OCI-LY7 (cell line): ENCODE results near the gene TMEM184A. TPM values are rescaled to one million over a fixed set of nuclear protein-coding genes. Genes with fewer than 3 reads are reported as not detected.

ENCODE experiments used
- BruUV-seq: library from RNA; stranded (reverse); fragments of 400-500 nt; replicated peaks from 2 replicates; lab custom pipeline; 2021; lab: Mats Ljungman, UMichigan
- CTCF ChIA-PET: fragments of 300-600 bp; sonication (Branson Sonifier 250); formaldehyde crosslinking; loops from one replicate; lab custom pipeline; 2022; ENCODE audit warnings: antibody characterized with exemption; ENCODE audit not compliant: unreplicated experiment; lab: Charles Lee
- POLR2A ChIA-PET: fragments of 300-600 bp; sonication (Branson Sonifier 250); formaldehyde crosslinking; loops from one replicate; lab custom pipeline; 2022; ENCODE audit warnings: antibody characterized with exemption; lab: Charles Lee
- DNase-seq: peaks from one replicate; pipeline ENCODE4 v3.0.0-alpha.2; 2015; ENCODE audit warnings: low spot score
- H2AFZ ChIP-seq: fragments of 200-600 bp; sonication (generic), shearing (Covaris generic); 2 replicates; pipeline ENCODE4 v1.6.1; 2014; ENCODE audit warnings: mild to moderate bottlenecking, antibody characterized with exemption, low read length, moderate library complexity
- H3K27ac ChIP-seq: fragments of 200-600 bp; sonication (generic); 2 replicates; pipeline ENCODE4 v1.5.1; 2014; ENCODE audit warnings: mixed run types, low read depth, mild to moderate bottlenecking, moderate library complexity, low read length, inconsistent platforms; ENCODE audit not compliant: poor library complexity, severe bottlenecking
- H3K36me3 ChIP-seq: fragments of 200-600 bp; sonication (generic); 2 replicates; pipeline ENCODE4 v1.6.1; 2014; ENCODE audit warnings: mild to moderate bottlenecking, antibody characterized with exemption, low read length, moderate library complexity, mixed read lengths; ENCODE audit not compliant: insufficient read depth
- H3K4me1 ChIP-seq: fragments of 200-600 bp; sonication (generic); 2 replicates; pipeline ENCODE4 v1.5.1; 2014; ENCODE audit warnings: mild to moderate bottlenecking, low read length; ENCODE audit not compliant: insufficient read depth, poor library complexity, severe bottlenecking
- H3K4me2 ChIP-seq: fragments of 200-600 bp; sonication (generic); 2 replicates; pipeline ENCODE4 v1.6.1; 2014; ENCODE audit warnings: mild to moderate bottlenecking, low read length
- H3K4me3 ChIP-seq: fragments of 200-600 bp; sonication (generic); 2 replicates; pipeline ENCODE4 v1.5.1; 2014; ENCODE audit warnings: mild to moderate bottlenecking, low read depth, low read length; ENCODE audit not compliant: poor library complexity, severe bottlenecking
- H3K79me2 ChIP-seq: fragments of 200-600 bp; sonication (generic); 2 replicates; pipeline ENCODE4 v1.6.1; 2016; ENCODE audit warnings: low read depth, mild to moderate bottlenecking, low read length, moderate library complexity, mixed read lengths; ENCODE audit not compliant: insufficient read depth
- H3K9me2 ChIP-seq: fragments of 200-600 bp; sonication (generic); 2 replicates; pipeline ENCODE4 v1.6.1; 2016; ENCODE audit warnings: mild to moderate bottlenecking, low read length, mixed read lengths; ENCODE audit not compliant: insufficient read depth
- H3K9me3 ChIP-seq: fragments of 200-600 bp; sonication (generic); 2 replicates; pipeline ENCODE4 v1.6.1; 2014; ENCODE audit warnings: mild to moderate bottlenecking, mixed run types, low read length, mixed read lengths
- H4K20me1 ChIP-seq: fragments of 200-600 bp; sonication (generic); 2 replicates; pipeline ENCODE4 v1.6.1; 2014; ENCODE audit warnings: mild to moderate bottlenecking, antibody characterized with exemption, low read length, moderate library complexity, mixed read lengths; ENCODE audit not compliant: insufficient read depth
- EZH2phosphoT487 ChIP-seq: fragments of 200-600 bp; sonication (generic); IDR thresholded peaks from 2 replicates; pipeline ENCODE4 v1.6.1; 2018; ENCODE audit warnings: low read depth, borderline replicate concordance, mild to moderate bottlenecking, mixed run types, antibody characterized with exemption, low read length, moderate library complexity, mixed read lengths
- intact Hi-C: fragments of 100-400 bp; cut with micrococcal nuclease; formaldehyde crosslinking; loops from one replicate; pipeline ENCODE4 v1.10.0; 2022; ENCODE audit not compliant: unreplicated experiment
- total RNA-seq, 2 experiments: library from RNA; depleted of rRNA in 1 of 2; stranded (reverse); fragments of >200 nt in 1 of 2; shearing (Covaris generic) in 1 of 2; gene quantifications; 2 replicates each; pipeline ENCODE4 v1.2.3, GENCODE V29; 2014 to 2022
- TF ChIP-seq, protein P1 (sequence below): fragments of 200-600 bp; sonication (generic); conservative IDR thresholded peaks from 2 replicates; pipeline ENCODE4 v1.5.1; 2014; ENCODE audit warnings: mild to moderate bottlenecking, antibody characterized with exemption, low read length, moderate library complexity, mixed read lengths

TMEM184A gene
- total RNA-seq, 2 experiments from 2014 or later = 0.19 TPM; not detected in 1

DNA sequence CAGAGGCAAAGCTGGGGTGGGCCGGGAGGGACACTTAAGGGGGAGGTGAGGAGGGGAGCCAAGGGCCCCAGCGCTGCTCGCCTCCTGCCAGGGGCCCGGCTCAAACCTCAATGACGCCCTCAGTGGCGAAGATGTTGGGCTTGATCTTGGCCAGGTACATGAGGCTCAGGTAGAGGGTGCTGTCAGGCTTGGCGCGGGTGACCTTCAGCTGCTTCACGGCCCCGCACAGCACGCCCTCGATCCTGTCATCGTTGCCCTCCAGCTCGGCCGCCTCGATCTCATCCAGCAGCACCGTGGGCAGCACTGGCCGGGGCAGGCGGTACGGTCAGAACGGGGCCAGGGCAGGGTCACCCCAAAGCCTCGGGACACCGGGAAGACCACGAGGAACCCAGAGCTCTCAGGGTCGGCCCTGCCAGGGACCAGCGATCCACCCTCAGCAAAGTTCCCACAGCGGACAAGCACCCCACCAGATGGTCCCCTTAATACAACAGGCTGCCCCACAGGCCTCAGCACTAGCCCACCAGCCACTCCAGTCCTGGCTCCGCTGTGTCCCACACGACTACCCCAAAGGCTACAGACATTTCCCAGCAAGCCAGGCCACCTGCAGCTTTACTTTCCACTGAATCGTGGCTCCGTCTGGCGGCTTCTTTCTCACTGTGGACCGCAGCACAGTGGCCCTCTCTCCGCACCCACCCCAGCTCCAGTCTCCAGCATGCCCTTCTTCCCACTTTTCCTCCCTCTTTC, 55.8 kb downstream of the TMEM184A start:
- H3K4me1 ChIP-seq = peaks cover 18% of the 10 kb centered on the region
- peaks cover 5% of the 10 kb centered on the region; the same call in 1 of the 2 replicates for H4K20me1 ChIP-seq
- TF ChIP-seq EZH2phosphoT487 = no peak
- TF ChIP-seq, protein P1, sequence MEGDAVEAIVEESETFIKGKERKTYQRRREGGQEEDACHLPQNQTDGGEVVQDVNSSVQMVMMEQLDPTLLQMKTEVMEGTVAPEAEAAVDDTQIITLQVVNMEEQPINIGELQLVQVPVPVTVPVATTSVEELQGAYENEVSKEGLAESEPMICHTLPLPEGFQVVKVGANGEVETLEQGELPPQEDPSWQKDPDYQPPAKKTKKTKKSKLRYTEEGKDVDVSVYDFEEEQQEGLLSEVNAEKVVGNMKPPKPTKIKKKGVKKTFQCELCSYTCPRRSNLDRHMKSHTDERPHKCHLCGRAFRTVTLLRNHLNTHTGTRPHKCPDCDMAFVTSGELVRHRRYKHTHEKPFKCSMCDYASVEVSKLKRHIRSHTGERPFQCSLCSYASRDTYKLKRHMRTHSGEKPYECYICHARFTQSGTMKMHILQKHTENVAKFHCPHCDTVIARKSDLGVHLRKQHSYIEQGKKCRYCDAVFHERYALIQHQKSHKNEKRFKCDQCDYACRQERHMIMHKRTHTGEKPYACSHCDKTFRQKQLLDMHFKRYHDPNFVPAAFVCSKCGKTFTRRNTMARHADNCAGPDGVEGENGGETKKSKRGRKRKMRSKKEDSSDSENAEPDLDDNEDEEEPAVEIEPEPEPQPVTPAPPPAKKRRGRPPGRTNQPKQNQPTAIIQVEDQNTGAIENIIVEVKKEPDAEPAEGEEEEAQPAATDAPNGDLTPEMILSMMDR = no peak
- H3K4me3 ChIP-seq = no peak overlapping the region
- BruUV-seq = TSS peak; percentile 12
- H3K9me2 ChIP-seq = no peaks in the 10 kb centered on the region
- intact Hi-C loops = no loop called here
- ChIA-PET CTCF (no interaction called here), POLR2A (no interaction called here)
- H3K27ac ChIP-seq = no peak overlapping the region
- DNase-seq = no peak
- H3K36me3 ChIP-seq = peaks cover 77% of the 10 kb centered on the region
- H2AFZ ChIP-seq = no peak overlapping the region
- no peak overlapping the region for H3K4me2 ChIP-seq
- H3K9me3 ChIP-seq = no peaks in the 10 kb centered on the region
- peaks cover 31% of the 10 kb centered on the region for H3K79me2 ChIP-seq

- intact Hi-C loops = no loop called here
- no peak for TF ChIP-seq EZH2phosphoT487
- TF ChIP-seq, protein P1 = no peak
- Histone ChIP-seq H3K4me2 (no peak overlapping the region), H3K27ac (no peak overlapping the region), H3K9me2 (no peaks in the 10 kb centered on the region), H3K36me3 (peaks cover 83% of the 10 kb centered on the region), H3K79me2 (peaks cover 24% of the 10 kb centered on the region), H4K20me1 (peaks cover 5% of the 10 kb centered on the region; the same call in 1 of the 2 replicates), H3K4me3 (no peak overlapping the region), H3K4me1 (peaks cover 13% of the 10 kb centered on the region), H3K9me3 (no peaks in the 10 kb centered on the region), H2AFZ (no peak overlapping the region)
- POLR2A ChIA-PET = no interaction called here
- no TSS peak for BruUV-seq
- no peak for DNase-seq
- CTCF ChIA-PET = no interaction called here
These were observed 56.5 kb downstream of the TMEM184A start for GRCh38 chr7:1499367-1500029.
